IMR-90 (cell line): ENCODE results near the gene ANO4. TPM values are rescaled to one million over a fixed set of nuclear protein-coding genes. Genes with fewer than 3 reads are reported as not detected.

Experiments used
- ATAC-seq: fragments of 200-7000 bp; cut with Tn5 transposase; 2 replicates; pipeline ENCODE4 v1.9.1; 2020; ENCODE audit warnings: low read depth, mild to moderate bottlenecking, moderate library complexity
- BruUV-seq: library from RNA; stranded (reverse); fragments of 400-500 nt; replicated peaks from 2 replicates; lab custom pipeline; 2021; lab: Mats Ljungman, UMichigan
- CTCF ChIA-PET: fragments of 300-600 bp; formaldehyde crosslinking; extraction: SDS; loops from one replicate; lab custom pipeline; 2021; ENCODE audit warnings: antibody characterized with exemption; lab: Yijun Ruan, JAX
- POLR2A ChIA-PET: fragments of 300-600 bp; sonication (Branson Sonifier 250); formaldehyde crosslinking; loops from one replicate; lab custom pipeline; 2022; ENCODE audit warnings: antibody characterized with exemption; ENCODE audit not compliant: unreplicated experiment; lab: Charles Lee
- DNase-seq: peaks from one replicate; pipeline ENCODE4 v3.0.0; 2013
- H2AFZ ChIP-seq: replicated peaks from 2 replicates; pipeline ENCODE3; 2013; ENCODE audit warnings: low read length, mild to moderate bottlenecking; ENCODE audit not compliant: poor library complexity
- H2AK5ac ChIP-seq: 2 replicates; pipeline ENCODE4 v1.6.1; 2013; ENCODE audit warnings: low read depth, low read length, inconsistent platforms
- H2AK9ac ChIP-seq: replicated peaks from 2 replicates; pipeline ENCODE3; 2013; ENCODE audit warnings: mild to moderate bottlenecking, low read depth, low read length, moderate library complexity; ENCODE audit not compliant: poor library complexity
- H2BK120ac ChIP-seq: 2 replicates; pipeline ENCODE4 v1.6.1; 2013; ENCODE audit warnings: low read depth, low read length, inconsistent platforms
- H2BK15ac ChIP-seq: 3 replicates; pipeline ENCODE4 v1.6.1; 2013; ENCODE audit warnings: low read depth, low read length, inconsistent platforms
- H2BK20ac ChIP-seq: 2 replicates; pipeline ENCODE4 v1.6.1; 2013; ENCODE audit warnings: low read depth, mild to moderate bottlenecking, inconsistent platforms, low read length, moderate library complexity
- H2BK5ac ChIP-seq: 2 replicates; pipeline ENCODE4 v1.6.1; 2013; ENCODE audit warnings: mild to moderate bottlenecking, low read depth, low read length, inconsistent platforms; ENCODE audit not compliant: poor library complexity, severe bottlenecking
- H3K14ac ChIP-seq: replicated peaks from 2 replicates; pipeline ENCODE4 v1.6.1; 2013; ENCODE audit warnings: low read depth, low read length, inconsistent platforms
- H3K18ac ChIP-seq: 2 replicates; pipeline ENCODE4 v1.6.1; 2013; ENCODE audit warnings: low read depth, low read length, control low read depth
- H3K23ac ChIP-seq: 2 replicates; pipeline ENCODE4 v1.6.1; 2013; ENCODE audit warnings: low read depth, low read length, inconsistent platforms
- H3K27ac ChIP-seq: 2 replicates; pipeline ENCODE4 v1.5.1; 2013; ENCODE audit warnings: mild to moderate bottlenecking, control low read depth, low read length; ENCODE audit not compliant: insufficient read depth
- H3K27me3 ChIP-seq: 2 replicates; pipeline ENCODE4 v1.6.1; 2013; ENCODE audit warnings: low read length; ENCODE audit not compliant: control insufficient read depth, insufficient read depth
- H3K36me3 ChIP-seq: 2 replicates; pipeline ENCODE4 v1.6.1; 2013; ENCODE audit warnings: low read length, mixed read lengths; ENCODE audit not compliant: control insufficient read depth, insufficient read depth
- H3K4ac ChIP-seq: 2 replicates; pipeline ENCODE4 v1.6.1; 2013; ENCODE audit warnings: low read depth, low read length, inconsistent platforms
- H3K4me1 ChIP-seq: 2 replicates; pipeline ENCODE4 v1.6.1; 2013; ENCODE audit warnings: low read length, mixed read lengths; ENCODE audit not compliant: control insufficient read depth, insufficient read depth
- H3K4me2 ChIP-seq: 2 replicates; pipeline ENCODE4 v1.6.1; 2013; ENCODE audit warnings: low read depth, mild to moderate bottlenecking, control low read depth, low read length, moderate library complexity
- H3K4me3 ChIP-seq: 2 replicates; pipeline ENCODE4 v1.5.1; 2013; ENCODE audit warnings: low read depth, mild to moderate bottlenecking, control low read depth, low read length, moderate library complexity; ENCODE audit not compliant: insufficient read depth
- H3K56ac ChIP-seq: 2 replicates; pipeline ENCODE4 v1.6.1; 2013; ENCODE audit warnings: low read length, inconsistent platforms; ENCODE audit not compliant: insufficient read depth; ENCODE audit errors: extremely low read depth
- H3K79me1 ChIP-seq, 2 experiments: 2 replicates each; pipeline ENCODE4 v1.6.1; 2013; ENCODE audit warnings: low read length in 2 of 2, inconsistent platforms in 1 of 2, low read depth in 1 of 2
- H3K9ac ChIP-seq: 2 replicates; pipeline ENCODE4 v1.6.1; 2013; ENCODE audit warnings: low read depth, low read length, control low read depth
- H3K9me1 ChIP-seq: 2 replicates; pipeline ENCODE4 v1.6.1; 2013; ENCODE audit warnings: low read length, inconsistent platforms; ENCODE audit not compliant: insufficient read depth
- H3K9me3 ChIP-seq: 2 replicates; pipeline ENCODE4 v1.6.1; 2013; ENCODE audit warnings: low read length; ENCODE audit not compliant: control insufficient read depth, insufficient read depth
- H4K20me1 ChIP-seq: 2 replicates; pipeline ENCODE4 v1.6.1; 2013; ENCODE audit warnings: low read length, inconsistent platforms; ENCODE audit not compliant: insufficient read depth
- H4K5ac ChIP-seq: 2 replicates; pipeline ENCODE4 v1.6.1; 2013; ENCODE audit warnings: mild to moderate bottlenecking, low read depth, low read length, control low read depth
- H4K8ac ChIP-seq, 2 experiments: 2 replicates each; pipeline ENCODE4 v1.6.1; 2013; ENCODE audit warnings: low read depth in 2 of 2, low read length in 2 of 2, control low read depth in 1 of 2, inconsistent platforms in 1 of 2
- H4K91ac ChIP-seq: 2 replicates; pipeline ENCODE4 v1.6.1; 2013; ENCODE audit warnings: low read depth, low read length, inconsistent platforms; ENCODE audit not compliant: insufficient read depth
- BHLHE40 ChIP-seq: fragments of 150-350 bp; IDR thresholded peaks from 2 replicates; pipeline ENCODE4 v1.6.1; 2016; ENCODE audit warnings: mild to moderate bottlenecking, low read depth, low read length
- CEBPB ChIP-seq: IDR thresholded peaks from 2 replicates; pipeline ENCODE4 v1.6.1; 2012; ENCODE audit warnings: low read depth, low read length, improper control_type of control experiment
- CHD1 ChIP-seq: IDR thresholded peaks from 2 replicates; pipeline ENCODE4 v1.6.1; 2012; ENCODE audit warnings: low read depth, low read length, improper control_type of control experiment
- ELK1 ChIP-seq: fragments of 150-350 bp; IDR thresholded peaks from 2 replicates; pipeline ENCODE4 v1.6.1; 2016; ENCODE audit warnings: low read depth, mild to moderate bottlenecking, low read length, moderate library complexity, borderline replicate concordance
- MAZ ChIP-seq: IDR thresholded peaks from 2 replicates; pipeline ENCODE4 v1.6.1; 2012; ENCODE audit warnings: low read depth, mild to moderate bottlenecking, low read length, improper control_type of control experiment, moderate library complexity, borderline replicate concordance
- MXI1 ChIP-seq: IDR thresholded peaks from 2 replicates; pipeline ENCODE4 v1.6.1; 2012; ENCODE audit warnings: low read depth, mild to moderate bottlenecking, low read length, moderate library complexity, borderline replicate concordance
- NFE2L2 ChIP-seq: fragments of 150-350 bp; IDR thresholded peaks from 2 replicates; pipeline ENCODE4 v1.6.1; 2016; ENCODE audit warnings: low read depth, mild to moderate bottlenecking, low read length
- POLR2A ChIP-seq: IDR thresholded peaks from 2 replicates; pipeline ENCODE4 v1.6.1; 2012; ENCODE audit warnings: mild to moderate bottlenecking, low read depth, low read length
- RAD21 ChIP-seq: IDR thresholded peaks from 2 replicates; pipeline ENCODE4 v1.6.1; 2012; ENCODE audit warnings: low read length, improper control_type of control experiment
- RCOR1 ChIP-seq: IDR thresholded peaks from 2 replicates; pipeline ENCODE4 v1.6.1; 2012; ENCODE audit warnings: mild to moderate bottlenecking, low read length, improper control_type of control experiment; ENCODE audit not compliant: insufficient replicate concordance
- RFX5 ChIP-seq: IDR thresholded peaks from 2 replicates; pipeline ENCODE4 v1.8.0; 2012; ENCODE audit warnings: low read depth, mild to moderate bottlenecking, low read length, moderate library complexity
- WGBS, 2 experiments: methylation state at CpG; one replicate each; pipeline versions ENCODE4 v1.1.5 to v1.1.7; 2013; ENCODE audit warnings: missing lambda C conversion rate in 2 of 2; ENCODE audit not compliant: insufficient read length in 1 of 2; ENCODE audit errors: extremely low coverage in 2 of 2; 5-methylcytosine and 5-hydroxymethylcytosine counted together
- dilution Hi-C: fragments of 300-500 bp; cut with HindIII; formaldehyde crosslinking; loops from one replicate; pipeline ENCODE4 v1.14.3; 2018; ENCODE audit warnings: low sequenced_read_pairs; ENCODE audit not compliant: unreplicated experiment
- in situ Hi-C: fragments of 300-500 bp; cut with MboI; formaldehyde crosslinking; loops from 3 replicates; pipeline ENCODE4 v1.14.3; 2019; ENCODE audit warnings: low sequenced_read_pairs, inconsistent platforms, mixed read lengths
- intact Hi-C: fragments of 100-400 bp; cut with micrococcal nuclease; formaldehyde crosslinking; loops from 2 replicates; pipeline ENCODE4 v1.10.0; 2022
- polyA plus RNA-seq, 3 experiments: library from polyadenylated mRNA; depleted of rRNA; stranded (reverse); fragments of >200 nt; gene quantifications; 2 replicates each; pipeline ENCODE4 v1.2.3, GENCODE V29; 2012; ENCODE audit warnings: low replicate concordance in 1 of 3
- total RNA-seq: library from RNA; depleted of rRNA; stranded (reverse); fragments of >200 nt; gene quantifications from 2 replicates; pipeline ENCODE4 v1.2.3, GENCODE V29; 2012
- TF ChIP-seq, protein P1 (sequence below): conservative IDR thresholded peaks from 2 replicates; pipeline ENCODE4 v1.5.1; 2012; ENCODE audit warnings: mild to moderate bottlenecking, low read depth, low read length, improper control_type of control experiment

ANO4 gene
- total and polyA plus RNA-seq, 2 of the 4 experiments (the other 2 are of a cell fraction): 4.7 to 10.2 TPM

GRCh38 chr12:100851637-100852036 is 57.1 kb downstream of the ANO4 start:
- Histone ChIP-seq H3K9ac (no peak overlapping the region), H3K79me1 (peaks cover 0 to 3% of the 10 kb centered on the region in 2 experiments; a peak in 1 of 4 replicates), H3K4ac (no peak overlapping the region), H3K36me3 (peaks cover 3% of the 10 kb centered on the region; the same call in 1 of the 2 replicates), H3K27me3 (no peaks in the 10 kb centered on the region), H2BK20ac (no peak overlapping the region), H3K4me2 (no peak overlapping the region), H2BK120ac (no peak overlapping the region), H2AK5ac (no peak overlapping the region), H2BK15ac (no peak overlapping the region), H3K14ac (no peak overlapping the region), H4K20me1 (no peaks in the 10 kb centered on the region), H2BK5ac (no peak overlapping the region), H3K56ac (no peak overlapping the region), H3K23ac (no peak overlapping the region), H3K27ac (no peak overlapping the region), H3K4me1 (no peaks in the 10 kb centered on the region), H4K91ac (no peak overlapping the region), H4K5ac (no peak overlapping the region), H3K4me3 (no peak overlapping the region), H4K8ac (no peak overlapping the region), H2AK9ac (no peak overlapping the region), H3K18ac (no peak overlapping the region), H3K9me1 (0 out of 2 replicates have a peak, but pooled peaks cover 3% of the 10 kb centered on the region), H2AFZ (no peak overlapping the region), H3K9me3 (no peaks in the 10 kb centered on the region)
- in situ Hi-C loops: no loop called here
- 25% methylated on average over 2 of the region's 3 CpGs; no CpG with 5 or more reads in 1 of the 2 experiments for WGBS, 2 experiments
- no TSS peak for BruUV-seq
- dilution Hi-C loops: no loop called here
- POLR2A ChIA-PET: no interaction called here
- no peak for ATAC-seq
- CTCF ChIA-PET: no interaction called here
- no peak for DNase-seq
- TF ChIP-seq CEBPB (no peak), CHD1 (no peak), BHLHE40 (no peak), POLR2A (no peak), RAD21 (no peak), RFX5 (no peak), MXI1 (no peak), NFE2L2 (no peak), MAZ (no peak), ELK1 (no peak), RCOR1 (no peak)
- TF ChIP-seq, protein P1, sequence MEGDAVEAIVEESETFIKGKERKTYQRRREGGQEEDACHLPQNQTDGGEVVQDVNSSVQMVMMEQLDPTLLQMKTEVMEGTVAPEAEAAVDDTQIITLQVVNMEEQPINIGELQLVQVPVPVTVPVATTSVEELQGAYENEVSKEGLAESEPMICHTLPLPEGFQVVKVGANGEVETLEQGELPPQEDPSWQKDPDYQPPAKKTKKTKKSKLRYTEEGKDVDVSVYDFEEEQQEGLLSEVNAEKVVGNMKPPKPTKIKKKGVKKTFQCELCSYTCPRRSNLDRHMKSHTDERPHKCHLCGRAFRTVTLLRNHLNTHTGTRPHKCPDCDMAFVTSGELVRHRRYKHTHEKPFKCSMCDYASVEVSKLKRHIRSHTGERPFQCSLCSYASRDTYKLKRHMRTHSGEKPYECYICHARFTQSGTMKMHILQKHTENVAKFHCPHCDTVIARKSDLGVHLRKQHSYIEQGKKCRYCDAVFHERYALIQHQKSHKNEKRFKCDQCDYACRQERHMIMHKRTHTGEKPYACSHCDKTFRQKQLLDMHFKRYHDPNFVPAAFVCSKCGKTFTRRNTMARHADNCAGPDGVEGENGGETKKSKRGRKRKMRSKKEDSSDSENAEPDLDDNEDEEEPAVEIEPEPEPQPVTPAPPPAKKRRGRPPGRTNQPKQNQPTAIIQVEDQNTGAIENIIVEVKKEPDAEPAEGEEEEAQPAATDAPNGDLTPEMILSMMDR: no peak
- intact Hi-C loops: no loop called here
